Kidney epithelial cell (primary cell): ENCODE measurements around the gene CHST9. TPM values are rescaled to one million over a fixed set of nuclear protein-coding genes. Genes with fewer than 3 reads are reported as not detected.

ENCODE experiments used
- DNase-seq: peaks from one replicate; pipeline ENCODE4 v3.0.0-alpha.2; 2010; ENCODE audit warnings: low read depth
- H3K27me3 ChIP-seq: 2 replicates; pipeline ENCODE4 v1.6.0; 2011; ENCODE audit warnings: low read length; ENCODE audit not compliant: control insufficient read depth, insufficient read depth
- H3K36me3 ChIP-seq: 2 replicates; pipeline ENCODE4 v1.5.1; 2011; ENCODE audit warnings: low read length; ENCODE audit not compliant: control insufficient read depth, insufficient read depth
- H3K4me3 ChIP-seq: 2 replicates; pipeline ENCODE4 v1.5.1; 2011; ENCODE audit warnings: low read depth, mild to moderate bottlenecking, control low read depth, low read length
- CTCF ChIP-seq: IDR thresholded peaks from 2 replicates; pipeline ENCODE4 v1.5.1; 2011; ENCODE audit warnings: mild to moderate bottlenecking, moderate library complexity, low read length, control low read depth, inconsistent platforms; ENCODE audit not compliant: insufficient read depth, poor library complexity, severe bottlenecking
- total RNA-seq: library from RNA; depleted of rRNA; stranded (reverse); fragments of >200 nt; gene quantifications from 2 replicates; pipeline ENCODE4 v1.2.3, GENCODE V29; 2015

CHST9 gene
- total RNA-seq, 1 donor from 2014 or later: 0.08 TPM

GRCh38 chr18:27022477-27022876, 162.6 kb downstream of the CHST9 start:
- no peak for DNase-seq
- TF ChIP-seq CTCF: no peak

GRCh38 chr18:27017901-27018500, 167.1 kb downstream of the CHST9 start:
- DNase-seq: no peak
- Histone ChIP-seq H3K27me3 (no peaks in the 10 kb centered on the region), H3K4me3 (no peak overlapping the region), H3K36me3 (no peaks in the 10 kb centered on the region)
- TF ChIP-seq CTCF: peak; percentile 77

More at GRCh38 chr18:27022477-27022876, 162.6 kb downstream of the CHST9 start:
- Histone ChIP-seq H3K27me3 (no peaks in the 10 kb centered on the region), H3K4me3 (no peak overlapping the region), H3K36me3 (no peaks in the 10 kb centered on the region)

GRCh38 chr18:27014841-27015240, 170.3 kb downstream of the CHST9 start:
- Histone ChIP-seq H3K27me3 (no peaks in the 10 kb centered on the region), H3K4me3 (no peak overlapping the region), H3K36me3 (no peaks in the 10 kb centered on the region)
- DNase-seq: no peak
- no peak for TF ChIP-seq CTCF

GRCh38 chr18:27010784-27011183, 174.3 kb downstream of the CHST9 start:
- Histone ChIP-seq H3K4me3 (no peak overlapping the region), H3K36me3 (no peaks in the 10 kb centered on the region), H3K27me3 (no peaks in the 10 kb centered on the region)
- no peak for TF ChIP-seq CTCF
- no peak for DNase-seq

- no peaks in the 10 kb centered on the region for H3K27me3 ChIP-seq
- DNase-seq: no peak
- no peaks in the 10 kb centered on the region for H3K36me3 ChIP-seq
- no peak overlapping the region for H3K4me3 ChIP-seq
- no peak for TF ChIP-seq CTCF
These were observed 175.8 kb downstream of the CHST9 start for GRCh38 chr18:27009293-27009692.

- H3K36me3 ChIP-seq: no peaks in the 10 kb centered on the region
- TF ChIP-seq CTCF: no peak
- no peak overlapping the region for H3K4me3 ChIP-seq
- DNase-seq: no peak
- H3K27me3 ChIP-seq: no peaks in the 10 kb centered on the region
These were observed 176.5 kb downstream of the CHST9 start for GRCh38 chr18:27008575-27008974.
